NCI-H187 treated with DMSO at 0.1 percent for 48 hours (cell line): ENCODE results near the gene KCNJ16.

Experiments
- DNase-seq: peaks from one replicate; lab custom pipeline; 2025; lab: John Stamatoyannopoulos, UW

KCNJ16 gene

DNA sequence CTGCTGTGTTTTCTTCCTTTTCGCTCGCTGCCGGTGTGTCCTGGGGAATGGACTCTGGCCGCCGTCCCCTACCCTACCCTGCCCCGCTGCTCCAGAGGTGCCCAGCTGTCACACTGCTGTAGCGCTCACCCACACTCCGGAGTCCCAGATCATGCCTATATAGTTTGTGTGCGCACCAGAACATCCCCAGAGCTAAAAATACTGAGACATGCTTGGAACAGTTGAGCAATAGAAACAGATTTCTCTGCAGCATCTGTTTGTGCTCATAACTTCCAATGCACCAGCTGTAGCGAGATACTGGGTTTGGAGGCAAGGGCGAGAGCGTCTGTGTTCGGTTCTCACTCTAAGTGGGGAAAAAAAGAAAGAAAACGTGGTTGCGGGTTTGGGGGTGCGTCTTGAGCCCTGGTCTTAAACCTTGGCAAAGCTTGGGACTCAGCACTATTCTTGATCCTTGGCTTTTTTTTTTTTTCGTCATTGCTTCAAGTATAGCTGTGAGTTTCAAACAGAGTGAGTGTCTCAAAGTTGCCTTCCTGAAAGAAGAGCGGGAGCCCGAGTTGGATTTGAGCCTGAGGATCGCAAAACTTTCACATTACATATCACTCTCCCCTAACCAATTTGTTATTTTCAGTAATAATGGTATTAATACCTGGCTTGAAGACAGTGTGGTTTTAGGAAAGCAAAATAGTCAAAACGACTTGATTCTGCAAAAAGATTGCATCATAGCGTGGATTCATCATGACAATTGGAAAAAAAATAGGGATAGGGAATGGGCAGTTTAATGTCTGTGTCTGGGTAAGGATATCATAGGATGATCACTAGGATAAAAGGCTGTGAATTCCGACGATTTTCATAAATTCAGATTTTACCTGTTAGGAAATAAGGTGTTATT is 94.9 kb downstream of the KCNJ16 start:
- no peak for DNase-seq

DNA sequence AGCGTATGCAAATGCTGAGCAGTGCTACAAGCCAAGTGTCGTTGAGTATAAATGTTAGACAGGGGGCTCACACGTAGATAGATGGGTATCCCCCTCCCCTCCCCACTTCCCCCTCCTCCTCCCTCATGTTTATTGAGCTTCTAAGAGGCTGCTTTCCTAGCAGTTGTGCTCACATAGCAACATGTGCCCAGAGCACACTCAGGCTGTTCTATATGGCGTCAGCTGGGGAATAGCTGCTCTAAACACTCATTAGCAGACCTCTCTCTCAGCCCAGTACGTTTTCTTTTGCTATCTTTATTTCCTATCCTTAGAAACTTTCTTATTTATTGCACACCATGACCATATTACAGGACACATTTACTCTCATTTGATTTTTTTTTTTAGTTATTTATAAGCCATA is 96.1 kb downstream of the KCNJ16 start:
- no peak for DNase-seq

DNA sequence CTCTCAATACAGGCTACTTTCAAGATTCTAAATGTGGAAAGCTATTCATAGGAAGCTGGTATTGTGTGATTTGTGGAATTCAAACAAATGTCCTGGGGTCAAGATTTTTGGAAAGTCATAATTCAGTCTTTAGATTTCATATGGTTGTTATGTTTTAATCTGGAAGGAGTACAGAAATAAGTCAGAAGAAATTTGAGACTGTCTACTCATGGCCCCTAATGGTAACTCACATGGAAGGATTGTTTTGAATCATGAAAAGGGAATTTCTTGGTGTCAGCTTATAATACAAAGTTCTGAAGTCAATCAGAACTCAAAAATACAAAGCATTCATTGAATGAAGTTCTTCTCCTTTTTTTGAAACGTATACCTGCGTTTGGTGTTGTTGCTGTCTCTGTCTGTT is 97.4 kb downstream of the KCNJ16 start:
- no peak for DNase-seq

DNA sequence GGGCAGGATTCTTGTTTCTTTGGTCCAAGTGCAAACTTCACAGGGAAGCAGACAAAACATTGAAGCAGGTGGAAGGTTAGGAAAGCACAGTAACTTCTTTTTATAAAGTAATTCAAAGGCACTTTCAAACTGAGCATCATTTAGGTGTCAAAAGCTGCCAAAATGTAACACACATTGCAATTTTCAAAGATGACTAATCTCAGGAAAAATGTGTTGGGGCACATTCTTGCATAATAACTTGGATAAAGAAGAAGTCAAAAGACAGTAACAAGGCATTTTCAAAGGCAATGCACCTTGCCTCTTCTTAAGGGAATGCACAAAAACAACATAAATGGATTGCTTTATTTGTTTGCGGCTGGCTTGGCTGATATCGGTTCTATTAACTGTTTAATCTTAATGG is 97.9 kb downstream of the KCNJ16 start:
- no peak for DNase-seq

DNA sequence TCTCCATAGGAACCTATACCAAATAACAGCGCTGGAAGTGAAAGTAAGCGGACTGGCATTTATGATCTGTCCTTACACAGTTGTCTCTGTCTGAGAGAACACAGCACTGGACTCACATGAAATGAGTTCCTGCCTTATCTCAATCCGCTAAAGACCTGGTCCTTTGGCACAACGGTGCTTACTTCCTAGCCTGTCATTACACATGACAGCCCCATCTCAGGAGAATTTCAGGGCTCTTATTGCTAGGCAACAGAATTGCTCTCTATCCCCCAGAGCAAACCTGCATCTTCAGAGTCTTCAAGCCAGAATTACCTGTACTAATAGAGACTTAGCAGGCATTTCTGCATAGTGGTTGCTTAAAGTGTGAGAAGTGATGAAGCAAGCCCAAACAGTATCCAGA is 98.7 kb downstream of the KCNJ16 start:
- DNase-seq, result no peak

DNA sequence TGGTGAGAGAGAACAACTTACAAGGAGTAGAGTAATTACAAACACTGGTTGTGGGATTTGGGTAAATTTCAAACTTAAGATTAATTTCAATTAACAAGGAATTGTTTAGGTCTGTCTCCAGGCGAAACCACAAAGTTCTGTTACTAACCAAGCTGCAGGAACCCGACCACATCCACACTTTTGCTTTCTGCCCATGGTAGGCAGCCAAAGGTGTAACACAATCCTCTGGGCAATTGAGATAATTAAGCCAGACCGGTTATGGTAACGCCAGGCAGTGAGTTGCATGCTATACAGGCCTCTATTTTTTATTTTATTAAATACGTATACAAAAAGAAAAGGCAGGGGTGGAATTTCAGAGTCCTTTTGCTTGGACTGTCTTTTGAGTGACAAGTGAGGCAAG is 106.4 kb downstream of the KCNJ16 start:
- no peak for DNase-seq

DNA sequence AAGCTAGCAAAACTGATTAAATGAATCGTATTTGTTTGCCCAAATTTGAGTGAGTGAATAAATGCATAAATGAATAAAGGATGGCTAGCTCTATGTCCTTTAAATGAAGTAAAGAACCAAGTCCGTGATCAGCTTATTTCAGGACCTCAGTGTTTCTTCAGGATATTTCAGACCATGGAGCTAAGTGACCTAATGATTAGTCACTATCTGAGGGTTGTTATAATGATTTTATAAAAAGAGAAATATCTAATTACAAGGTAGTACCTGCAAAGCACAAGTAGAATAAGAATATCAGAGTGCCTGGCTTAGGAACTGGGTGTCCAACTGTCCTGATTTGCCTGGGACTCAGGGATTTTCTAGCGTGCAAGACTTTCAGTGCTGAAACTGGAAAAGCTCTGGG is 106.8 kb downstream of the KCNJ16 start:
- DNase-seq, result no peak

DNA sequence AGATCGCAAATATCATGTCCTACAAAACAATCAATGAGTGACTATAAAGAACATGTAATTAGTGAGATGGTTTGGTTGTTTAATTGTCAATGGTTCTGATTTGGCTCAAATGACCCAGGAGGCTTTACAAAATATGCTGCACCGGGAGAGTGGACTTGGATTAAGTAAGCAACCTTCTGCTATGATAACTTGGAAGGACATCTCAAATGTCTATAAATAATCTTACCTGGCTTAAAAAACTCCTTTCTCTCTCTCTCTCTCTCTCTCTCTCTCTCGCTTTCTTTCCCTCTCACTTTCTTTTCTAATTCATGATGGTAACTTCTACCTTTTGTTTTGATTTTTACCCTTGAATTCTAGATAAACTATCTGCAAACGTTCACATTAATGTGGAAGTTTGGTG is 108.5 kb downstream of the KCNJ16 start:
- no peak for DNase-seq

DNA sequence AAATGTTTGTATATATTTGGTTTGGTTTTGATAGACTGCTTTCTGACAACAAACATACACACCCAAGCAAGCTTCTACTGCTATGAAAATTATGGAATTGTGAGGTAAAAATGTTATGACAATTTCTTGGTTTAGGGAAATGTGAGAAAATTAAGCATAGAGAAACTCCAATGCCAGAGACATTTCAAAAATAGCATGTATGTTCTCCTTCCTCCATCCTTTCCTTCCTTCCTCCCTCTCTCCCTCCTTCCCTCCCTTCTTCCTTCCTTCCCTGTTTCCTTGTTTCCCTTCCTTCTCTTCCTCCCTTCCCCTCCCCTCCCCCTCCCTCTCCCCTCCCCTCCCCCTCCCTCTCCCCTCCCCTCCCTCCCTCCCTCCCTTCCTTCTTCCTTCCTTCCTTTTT is 109.2 kb downstream of the KCNJ16 start:
- DNase-seq, result no peak

DNA sequence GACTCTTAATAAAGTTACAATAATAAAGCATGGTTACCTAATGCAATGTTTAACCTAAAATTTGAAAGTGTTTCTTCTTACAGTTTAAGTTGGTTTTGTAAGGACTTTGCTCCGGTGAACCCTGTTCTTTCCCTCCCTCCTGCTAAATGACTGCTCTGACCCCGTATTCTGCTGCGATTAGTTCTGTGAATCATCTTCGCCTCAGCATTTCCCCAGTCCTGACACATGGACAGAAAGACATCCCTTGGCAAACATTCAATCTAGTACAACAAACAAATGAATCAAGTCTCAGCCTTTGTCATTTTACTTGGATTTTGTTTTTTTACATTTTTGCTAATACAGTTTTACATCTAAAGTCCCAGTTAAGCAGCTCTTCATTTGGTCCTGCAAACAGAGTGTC is 109.7 kb downstream of the KCNJ16 start:
- DNase-seq, result no peak
